Ishikawa (cell line): ENCODE measurements around the gene TRAPPC1.

ENCODE experiments used
- CEBPB ChIP-seq: IDR thresholded peaks from 2 replicates; pipeline ENCODE4 v1.6.1; 2012
- CREB1 ChIP-seq: IDR thresholded peaks from 2 replicates; pipeline ENCODE4 v1.6.1; 2012; ENCODE audit warnings: low read depth
- EP300 ChIP-seq: IDR thresholded peaks from 2 replicates; pipeline ENCODE4 v1.6.1; 2012; ENCODE audit warnings: borderline replicate concordance
- NFIC ChIP-seq: IDR thresholded peaks from 2 replicates; pipeline ENCODE4 v1.6.1; 2012
- RAD21 ChIP-seq: IDR thresholded peaks from 2 replicates; pipeline ENCODE4 v1.6.1; 2012; ENCODE audit warnings: low read depth
- USF1 ChIP-seq: IDR thresholded peaks from 2 replicates; pipeline ENCODE4 v1.6.1; 2012
- YY1 ChIP-seq: IDR thresholded peaks from 2 replicates; pipeline ENCODE4 v1.6.1; 2012; ENCODE audit warnings: low read depth
- TF ChIP-seq, protein P1 (sequence below): IDR thresholded peaks from 2 replicates; pipeline ENCODE4 v1.6.1; 2012; ENCODE audit warnings: low read depth, mild to moderate bottlenecking

GRCh38 chr17:7922269-7922844 is 9.4 kb downstream of the TRAPPC1 start:
- TF ChIP-seq EP300: no peak
- no peak for TF ChIP-seq CEBPB
- no peak for TF ChIP-seq CREB1
- TF ChIP-seq NFIC: no peak
- TF ChIP-seq YY1: no peak
- TF ChIP-seq RAD21: no peak
- TF ChIP-seq, protein P1, sequence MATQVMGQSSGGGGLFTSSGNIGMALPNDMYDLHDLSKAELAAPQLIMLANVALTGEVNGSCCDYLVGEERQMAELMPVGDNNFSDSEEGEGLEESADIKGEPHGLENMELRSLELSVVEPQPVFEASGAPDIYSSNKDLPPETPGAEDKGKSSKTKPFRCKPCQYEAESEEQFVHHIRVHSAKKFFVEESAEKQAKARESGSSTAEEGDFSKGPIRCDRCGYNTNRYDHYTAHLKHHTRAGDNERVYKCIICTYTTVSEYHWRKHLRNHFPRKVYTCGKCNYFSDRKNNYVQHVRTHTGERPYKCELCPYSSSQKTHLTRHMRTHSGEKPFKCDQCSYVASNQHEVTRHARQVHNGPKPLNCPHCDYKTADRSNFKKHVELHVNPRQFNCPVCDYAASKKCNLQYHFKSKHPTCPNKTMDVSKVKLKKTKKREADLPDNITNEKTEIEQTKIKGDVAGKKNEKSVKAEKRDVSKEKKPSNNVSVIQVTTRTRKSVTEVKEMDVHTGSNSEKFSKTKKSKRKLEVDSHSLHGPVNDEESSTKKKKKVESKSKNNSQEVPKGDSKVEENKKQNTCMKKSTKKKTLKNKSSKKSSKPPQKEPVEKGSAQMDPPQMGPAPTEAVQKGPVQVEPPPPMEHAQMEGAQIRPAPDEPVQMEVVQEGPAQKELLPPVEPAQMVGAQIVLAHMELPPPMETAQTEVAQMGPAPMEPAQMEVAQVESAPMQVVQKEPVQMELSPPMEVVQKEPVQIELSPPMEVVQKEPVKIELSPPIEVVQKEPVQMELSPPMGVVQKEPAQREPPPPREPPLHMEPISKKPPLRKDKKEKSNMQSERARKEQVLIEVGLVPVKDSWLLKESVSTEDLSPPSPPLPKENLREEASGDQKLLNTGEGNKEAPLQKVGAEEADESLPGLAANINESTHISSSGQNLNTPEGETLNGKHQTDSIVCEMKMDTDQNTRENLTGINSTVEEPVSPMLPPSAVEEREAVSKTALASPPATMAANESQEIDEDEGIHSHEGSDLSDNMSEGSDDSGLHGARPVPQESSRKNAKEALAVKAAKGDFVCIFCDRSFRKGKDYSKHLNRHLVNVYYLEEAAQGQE: no peak
- TF ChIP-seq USF1: no peak
